Liver (tissue), 9 donors: ENCODE data around the gene ANKRD65. TPM values are rescaled to one million over a fixed set of nuclear protein-coding genes. Genes with fewer than 3 reads are reported as not detected.

Source experiments
- DNase-seq: peaks from one replicate; pipeline ENCODE4 v3.0.0-alpha.2; 2017; ENCODE audit warnings: low spot score
- H3K27ac ChIP-seq, 2 donors: one replicate each; pipeline ENCODE4 v1.7.0; 2013; ENCODE audit warnings: inconsistent platforms in 2 of 2, low read length in 2 of 2, control low read depth in 1 of 2, low read depth in 1 of 2, mild to moderate bottlenecking in 1 of 2
- H3K27me3 ChIP-seq, 4 donors: one replicate each; pipeline versions ENCODE4 v1.6.1 to v1.7.0; 2013; ENCODE audit warnings: low read length in 3 of 4, inconsistent platforms in 1 of 4, mild to moderate bottlenecking in 1 of 4, moderate library complexity in 1 of 4; ENCODE audit not compliant: control insufficient read depth in 4 of 4, insufficient read depth in 4 of 4
- H3K36me3 ChIP-seq, 4 donors: one replicate each; pipeline versions ENCODE4 v1.6.1 to v1.7.0; 2013; ENCODE audit warnings: low read length in 3 of 4, mild to moderate bottlenecking in 3 of 4, low read depth in 1 of 4, moderate library complexity in 1 of 4; ENCODE audit not compliant: control insufficient read depth in 4 of 4, insufficient read depth in 3 of 4
- H3K4me1 ChIP-seq, 4 donors: one replicate each; pipeline versions ENCODE4 v1.6.1 to v1.7.0; 2013; ENCODE audit warnings: low read length in 3 of 4, mild to moderate bottlenecking in 3 of 4, moderate library complexity in 1 of 4; ENCODE audit not compliant: control insufficient read depth in 4 of 4, insufficient read depth in 4 of 4
- H3K4me3 ChIP-seq, 3 donors: one replicate each; pipeline versions ENCODE4 v1.6.1 to v1.7.0; 2013; ENCODE audit warnings: low read length in 3 of 3, control low read depth in 1 of 3, low read depth in 1 of 3, mild to moderate bottlenecking in 1 of 3
- H3K9ac ChIP-seq, 2 donors: one replicate each; pipeline ENCODE4 v1.7.0; 2013; ENCODE audit warnings: low read length in 2 of 2, mild to moderate bottlenecking in 2 of 2, moderate library complexity in 2 of 2, control low read depth in 1 of 2, low read depth in 1 of 2
- H3K9me3 ChIP-seq, 4 donors: one replicate each; pipeline versions ENCODE4 v1.6.1 to v1.7.0; 2013; ENCODE audit warnings: low read length in 3 of 4; ENCODE audit not compliant: control insufficient read depth in 4 of 4
- CTCF ChIP-seq: fragments of 150-350 bp; IDR thresholded peaks from 2 replicates; pipeline ENCODE4 v1.5.1; 2017; ENCODE audit warnings: improper control_type of control experiment, low read depth, low read length; ENCODE audit not compliant: missing input control
- FOXA1 ChIP-seq: IDR thresholded peaks from 2 replicates; pipeline ENCODE4 v1.6.1; 2016; ENCODE audit warnings: antibody characterized with exemption
- FOXA2 ChIP-seq: IDR thresholded peaks from 2 replicates; pipeline ENCODE4 v1.6.1; 2016; ENCODE audit warnings: antibody characterized with exemption
- GABPA ChIP-seq, 2 donors: IDR thresholded peaks in 1 of 2; conservative IDR thresholded peaks in 1 of 2; 2 replicates each; pipeline ENCODE4 v1.6.1; 2016; ENCODE audit warnings: antibody characterized with exemption in 2 of 2, mild to moderate bottlenecking in 1 of 2, moderate library complexity in 1 of 2
- JUND ChIP-seq, 2 donors: IDR thresholded peaks; 2 replicates each; pipeline ENCODE4 v1.6.1; 2016; ENCODE audit warnings: antibody characterized with exemption in 2 of 2
- MAX ChIP-seq: IDR thresholded peaks from 2 replicates; pipeline ENCODE4 v1.6.1; 2016; ENCODE audit warnings: antibody characterized with exemption
- NR2F2 ChIP-seq: IDR thresholded peaks from 2 replicates; pipeline ENCODE4 v1.6.1; 2016; ENCODE audit warnings: antibody characterized with exemption
- RAD21 ChIP-seq, 2 donors: IDR thresholded peaks; 2 replicates each; pipeline ENCODE4 v1.6.1; 2016; ENCODE audit warnings: antibody characterized with exemption in 2 of 2, mild to moderate bottlenecking in 2 of 2
- RXRA ChIP-seq, 2 donors: IDR thresholded peaks; 2 replicates each; pipeline ENCODE4 v1.6.1; 2017 to 2018; ENCODE audit warnings: antibody characterized with exemption in 2 of 2, mild to moderate bottlenecking in 1 of 2
- SP1 ChIP-seq: IDR thresholded peaks from 2 replicates; pipeline ENCODE4 v1.6.1; 2018; ENCODE audit warnings: antibody characterized with exemption, mild to moderate bottlenecking
- TAF1 ChIP-seq: conservative IDR thresholded peaks from 2 replicates; pipeline ENCODE4 v1.6.1; 2016; ENCODE audit warnings: antibody characterized with exemption, mild to moderate bottlenecking
- YY1 ChIP-seq: IDR thresholded peaks from 2 replicates; pipeline ENCODE4 v1.6.1; 2016; ENCODE audit warnings: antibody characterized with exemption, mild to moderate bottlenecking
- WGBS: extraction: QIAGEN DNeasy Blood & Tissue Kit; methylation state at CpG from one replicate; pipeline ENCODE4 v1.1.7; 2013; 5-methylcytosine and 5-hydroxymethylcytosine counted together
- polyA plus RNA-seq, 2 donors: library from polyadenylated mRNA; stranded (reverse) in 1 of 2; unstranded in 1 of 2; fragments of 200-250 nt in 1 of 2; fragments of >200 nt in 1 of 2; fragmentation: Nextera tagmentation in 1 of 2; extraction: Ambion mirVana in 1 of 2; gene quantifications; one replicate each; pipeline versions ENCODE4 v1.2.1 to v1.2.3, GENCODE V29; 2013 to 2015
- total RNA-seq, 2 donors: library from RNA; depleted of rRNA; stranded (reverse); fragments of >200 nt; gene quantifications; one replicate each; pipeline ENCODE4 v1.2.3, GENCODE V29; 2014
- TF ChIP-seq, protein P1 (sequence below): IDR thresholded peaks from 2 replicates; pipeline ENCODE4 v1.6.1; 2016; ENCODE audit warnings: antibody characterized with exemption
- donor health status: healthy.
- donor health status: healthy.
- donor health status: healthy.
- donor health status: healthy.
- donor health status: healthy.

Gene ANKRD65
- total and polyA plus RNA-seq, 4 donors: 0.14 to 0.31 (median 0.23) TPM

DNA sequence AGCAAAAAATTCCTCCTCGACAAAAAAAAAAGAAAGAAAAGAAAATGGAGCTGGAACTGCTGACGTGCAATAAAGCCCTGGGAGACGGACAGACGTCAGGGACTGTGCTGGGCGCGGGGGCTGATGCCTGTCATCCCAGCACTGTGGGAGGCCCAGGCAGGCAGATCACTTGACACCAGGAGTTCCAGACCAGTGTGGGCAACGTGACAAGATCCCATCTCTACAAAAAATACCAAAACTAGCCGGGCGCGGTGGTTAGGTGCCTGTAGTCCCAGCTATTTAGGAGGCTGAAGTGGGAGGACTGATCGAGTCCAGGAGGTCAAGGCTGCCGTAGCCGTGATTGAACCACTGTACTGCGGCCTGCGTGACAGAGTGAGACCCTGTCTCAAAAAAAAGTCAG, 3.6 kb upstream of the ANKRD65 start (continued):
- TF ChIP-seq CTCF: no peak
- no peak for TF ChIP-seq YY1
- no peak for TF ChIP-seq FOXA2
- TF ChIP-seq TAF1: no peak
- TF ChIP-seq, protein P1, sequence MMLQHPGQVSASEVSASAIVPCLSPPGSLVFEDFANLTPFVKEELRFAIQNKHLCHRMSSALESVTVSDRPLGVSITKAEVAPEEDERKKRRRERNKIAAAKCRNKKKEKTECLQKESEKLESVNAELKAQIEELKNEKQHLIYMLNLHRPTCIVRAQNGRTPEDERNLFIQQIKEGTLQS: no peak
- TF ChIP-seq RXRA (IDR thresholded peaks at IDR 0.05): no peak

DNA sequence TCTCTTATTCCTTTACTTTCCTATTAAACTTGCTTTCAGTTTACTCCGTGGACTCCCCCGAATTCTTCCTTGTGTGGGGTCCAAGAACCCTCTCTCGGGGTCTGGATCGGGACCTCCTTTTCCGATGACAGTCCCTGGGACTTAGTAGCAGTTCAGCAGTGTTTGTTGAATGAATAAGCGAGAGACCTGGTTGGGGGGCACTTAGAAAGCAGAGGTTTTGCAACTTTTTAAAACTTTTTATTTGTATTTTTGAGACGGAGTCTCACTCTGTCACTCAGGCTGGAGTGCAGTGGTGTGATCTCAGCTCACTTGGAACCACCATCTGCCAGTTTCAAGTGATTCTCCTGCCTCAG, 2.1 kb upstream of the ANKRD65 start:
- no peak for DNase-seq
- TF ChIP-seq CTCF: no peak
- no peak for TF ChIP-seq SP1
- TF ChIP-seq RAD21 (IDR thresholded peaks at IDR 0.05): no peak
- TF ChIP-seq TAF1: no peak
- TF ChIP-seq, protein P1: no peak
- TF ChIP-seq NR2F2: no peak
- no peak for TF ChIP-seq JUND (IDR thresholded peaks at IDR 0.05)
- H3K27ac ChIP-seq: no peak overlapping the region
- no peak overlapping the region for H3K4me3 ChIP-seq
- H3K27me3 ChIP-seq: no peaks in the 10 kb centered on the region
- 95% methylated on average over 7 of the region's 7 CpGs for WGBS
- no peaks in the 10 kb centered on the region for H3K9me3 ChIP-seq
- no peak overlapping the region for H3K9ac ChIP-seq
- no peaks in the 10 kb centered on the region for H3K36me3 ChIP-seq
- peaks cover 0 to 8% (median 3%) of the 10 kb centered on the region in 4 donors for H3K4me1 ChIP-seq

DNA sequence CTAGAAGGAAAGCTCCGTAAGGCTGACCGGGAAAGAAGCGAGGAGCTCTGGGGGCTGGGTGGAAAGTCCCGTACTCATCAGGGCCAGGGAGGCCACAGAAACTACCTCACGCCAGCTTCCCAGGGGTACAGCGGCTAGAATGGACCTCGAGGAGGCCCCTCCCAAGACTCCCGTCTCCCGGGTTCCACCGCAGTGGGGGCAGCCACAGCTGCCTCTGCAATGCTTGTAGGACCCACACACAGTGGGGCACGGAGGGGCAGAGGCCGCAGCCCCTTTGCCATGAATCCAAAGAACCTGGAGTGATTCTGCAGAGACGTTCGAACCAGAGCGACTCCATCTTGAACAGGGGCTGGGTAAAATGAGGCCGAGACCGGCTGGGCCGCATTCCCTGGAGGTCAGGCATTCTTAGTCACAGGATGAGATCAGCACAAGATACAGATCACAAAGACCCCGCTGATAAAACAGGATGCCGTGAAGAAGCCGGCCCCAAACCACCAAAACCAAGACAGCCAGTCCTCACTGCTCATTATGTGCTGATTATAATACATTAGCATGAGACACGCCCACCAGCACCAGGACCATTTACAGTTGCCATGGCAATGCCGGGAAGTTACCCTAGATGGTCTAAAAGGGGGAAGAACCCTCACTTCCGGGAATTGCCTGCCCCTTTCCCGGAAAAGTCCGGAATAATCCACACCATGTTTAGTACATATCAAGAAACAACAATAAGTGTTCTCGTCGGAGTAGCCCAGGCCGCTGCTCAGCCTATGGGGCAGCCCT, 1.6 kb upstream of the ANKRD65 start:
- 81% methylated on average over 29 of the region's 29 CpGs for WGBS
- Histone ChIP-seq H3K27me3 (no peaks in the 10 kb centered on the region), H3K27ac (no peak overlapping the region), H3K4me3 (no peak overlapping the region), H3K4me1 (peaks cover 0 to 8% (median 3%) of the 10 kb centered on the region in 4 donors), H3K9ac (no peak overlapping the region), H3K9me3 (no peaks in the 10 kb centered on the region), H3K36me3 (no peaks in the 10 kb centered on the region)
- TF ChIP-seq YY1 (no peak), FOXA1 (no peak), MAX (no peak), GABPA (IDR thresholded peaks at IDR 0.05 in 1 of 2, conservative IDR thresholded peaks at IDR 0.05 in 1 of 2) (no peak)
- DNase-seq: no peak
